HEK293 (cell line): ENCODE results near the gene LRRC43.

Source experiments
- CTCF ChIA-PET: fragments of 350-600 bp; formaldehyde crosslinking; extraction: SDS; loops from one replicate; lab custom pipeline; 2021; ENCODE audit warnings: antibody characterized with exemption; lab: Yijun Ruan, JAX
- POLR2A ChIA-PET: fragments of 300-600 bp; formaldehyde crosslinking; extraction: SDS; loops from one replicate; lab custom pipeline; 2020; ENCODE audit warnings: antibody characterized with exemption, inconsistent platforms; lab: Yijun Ruan, JAX
- H3K27ac ChIP-seq: fragments of 200-500 bp; sonication (Bioruptor generic); 2 replicates; pipeline ENCODE4 v1.5.1; 2014; ENCODE audit warnings: low read depth, low read length, control low read depth, inconsistent platforms; ENCODE audit errors: extremely low read depth
- H3K36me3 ChIP-seq, 2 experiments: fragments of 200-500 bp in 1 of 2; sonication (Bioruptor generic) in 1 of 2; 1 replicate in 1 of 2; 2 replicates in 1 of 2; pipeline ENCODE4 v1.5.1; 2014 to 2017; ENCODE audit warnings: inconsistent platforms in 2 of 2, low read length in 2 of 2; ENCODE audit not compliant: control insufficient read depth in 2 of 2, insufficient read depth in 1 of 2
- H3K4me1 ChIP-seq: fragments of 200-500 bp; sonication (Bioruptor generic); 2 replicates; pipeline ENCODE4 v1.5.1; 2014; ENCODE audit warnings: mild to moderate bottlenecking, low read length, inconsistent platforms; ENCODE audit not compliant: control insufficient read depth, insufficient read depth
- H3K4me3 ChIP-seq: 2 replicates; pipeline ENCODE4 v1.5.1; 2011; ENCODE audit warnings: low read depth, mild to moderate bottlenecking, control low read depth, low read length, moderate library complexity
- H3K9me3 ChIP-seq: fragments of 200-500 bp; sonication (Bioruptor generic); 2 replicates; pipeline ENCODE4 v1.5.1; 2014; ENCODE audit warnings: low read depth, low read length, inconsistent platforms; ENCODE audit not compliant: control insufficient read depth, insufficient read depth
- SCRT2 ChIP-seq: fragments of 450-650 bp; formaldehyde crosslinking; IDR thresholded peaks from 2 replicates; pipeline ENCODE4 v1.5.1; 2016; ENCODE audit warnings: missing biosample characterization, missing genetic modification characterization
- YY1 ChIP-seq: fragments of 450-650 bp; formaldehyde crosslinking; IDR thresholded peaks from 2 replicates; pipeline ENCODE4 v1.5.1; 2018; ENCODE audit warnings: missing biosample characterization, missing genetic modification characterization
- ZFP3 ChIP-seq: fragments of 450-650 bp; formaldehyde crosslinking; IDR thresholded peaks from 2 replicates; pipeline ENCODE4 v1.5.1; 2016; ENCODE audit warnings: low read depth, missing biosample characterization, missing genetic modification characterization
- ZNF10 ChIP-seq: fragments of 450-650 bp; formaldehyde crosslinking; IDR thresholded peaks from 2 replicates; pipeline ENCODE4 v1.5.1; 2017; ENCODE audit warnings: missing biosample characterization, missing genetic modification characterization
- ZNF175 ChIP-seq: fragments of 450-650 bp; formaldehyde crosslinking; IDR thresholded peaks from 2 replicates; pipeline ENCODE4 v1.5.1; 2016; ENCODE audit warnings: missing biosample characterization, missing genetic modification characterization
- ZNF223 ChIP-seq: fragments of 450-650 bp; formaldehyde crosslinking; IDR thresholded peaks from 2 replicates; pipeline ENCODE4 v1.5.1; 2016; ENCODE audit warnings: missing biosample characterization, missing genetic modification characterization
- ZNF394 ChIP-seq: fragments of 450-650 bp; formaldehyde crosslinking; IDR thresholded peaks from 2 replicates; pipeline ENCODE4 v1.5.1; 2016; ENCODE audit warnings: missing biosample characterization, missing genetic modification characterization, mild to moderate bottlenecking, moderate library complexity, borderline replicate concordance
- ZNF510 ChIP-seq: fragments of 450-650 bp; formaldehyde crosslinking; IDR thresholded peaks from 2 replicates; pipeline ENCODE4 v1.5.1; 2018; ENCODE audit warnings: mild to moderate bottlenecking, missing genetic modification characterization, missing biosample characterization; ENCODE audit not compliant: insufficient replicate concordance
- ZNF837 ChIP-seq: fragments of 450-650 bp; formaldehyde crosslinking; IDR thresholded peaks from 2 replicates; pipeline ENCODE4 v1.5.1; 2016; ENCODE audit warnings: missing biosample characterization, missing genetic modification characterization
- ZSCAN16 ChIP-seq: fragments of 450-650 bp; formaldehyde crosslinking; IDR thresholded peaks from 2 replicates; pipeline ENCODE4 v1.5.1; 2016; ENCODE audit warnings: missing biosample characterization, missing genetic modification characterization
- ZSCAN23 ChIP-seq: fragments of 450-650 bp; formaldehyde crosslinking; IDR thresholded peaks from 2 replicates; pipeline ENCODE4 v1.5.1; 2016; ENCODE audit warnings: missing biosample characterization, missing genetic modification characterization
- TF ChIP-seq, protein P1 (sequence below): fragments of 450-650 bp; formaldehyde crosslinking; IDR thresholded peaks from 2 replicates; pipeline ENCODE4 v1.5.1; 2016; ENCODE audit warnings: missing biosample characterization, missing genetic modification characterization
- TF ChIP-seq, protein P2 (sequence below): fragments of 450-650 bp; formaldehyde crosslinking; IDR thresholded peaks from 2 replicates; pipeline ENCODE4 v1.5.1; 2016; ENCODE audit warnings: missing biosample characterization, missing genetic modification characterization
- TF ChIP-seq, protein P3 (sequence below): fragments of 450-650 bp; formaldehyde crosslinking; IDR thresholded peaks from 2 replicates; pipeline ENCODE4 v1.5.1; 2017; ENCODE audit warnings: missing biosample characterization, missing genetic modification characterization
- TF ChIP-seq, protein P4 (sequence below): fragments of 450-650 bp; formaldehyde crosslinking; IDR thresholded peaks from 2 replicates; pipeline ENCODE4 v1.5.0; 2017; ENCODE audit warnings: missing biosample characterization, missing genetic modification characterization, borderline replicate concordance
- TF ChIP-seq, protein P5 (sequence below): fragments of 450-650 bp; formaldehyde crosslinking; IDR thresholded peaks from 2 replicates; pipeline ENCODE4 v1.5.1; 2016; ENCODE audit warnings: missing biosample characterization, missing genetic modification characterization, borderline replicate concordance

LRRC43 gene

DNA sequence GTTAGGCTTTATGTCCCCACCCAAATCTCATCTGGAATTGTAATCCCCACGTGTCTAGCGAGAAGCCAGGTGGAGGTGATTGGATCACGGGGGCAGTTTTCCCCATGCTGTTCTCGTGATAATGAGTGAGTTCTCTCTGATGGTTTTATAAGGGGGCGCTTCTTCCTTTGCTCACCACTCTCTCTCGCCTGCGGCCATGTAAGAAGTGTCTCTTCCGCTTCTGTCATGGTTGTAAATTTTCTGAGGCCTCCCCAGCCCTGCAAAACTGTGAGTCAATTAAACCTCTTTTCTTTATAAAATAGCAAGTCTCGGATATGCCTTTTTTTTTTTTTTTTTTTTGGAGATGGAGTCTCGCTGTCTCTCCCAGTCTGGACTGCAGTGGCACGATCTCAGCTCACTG lies 22.2 kb upstream of the LRRC43 start (continued):
- TF ChIP-seq, protein P1, sequence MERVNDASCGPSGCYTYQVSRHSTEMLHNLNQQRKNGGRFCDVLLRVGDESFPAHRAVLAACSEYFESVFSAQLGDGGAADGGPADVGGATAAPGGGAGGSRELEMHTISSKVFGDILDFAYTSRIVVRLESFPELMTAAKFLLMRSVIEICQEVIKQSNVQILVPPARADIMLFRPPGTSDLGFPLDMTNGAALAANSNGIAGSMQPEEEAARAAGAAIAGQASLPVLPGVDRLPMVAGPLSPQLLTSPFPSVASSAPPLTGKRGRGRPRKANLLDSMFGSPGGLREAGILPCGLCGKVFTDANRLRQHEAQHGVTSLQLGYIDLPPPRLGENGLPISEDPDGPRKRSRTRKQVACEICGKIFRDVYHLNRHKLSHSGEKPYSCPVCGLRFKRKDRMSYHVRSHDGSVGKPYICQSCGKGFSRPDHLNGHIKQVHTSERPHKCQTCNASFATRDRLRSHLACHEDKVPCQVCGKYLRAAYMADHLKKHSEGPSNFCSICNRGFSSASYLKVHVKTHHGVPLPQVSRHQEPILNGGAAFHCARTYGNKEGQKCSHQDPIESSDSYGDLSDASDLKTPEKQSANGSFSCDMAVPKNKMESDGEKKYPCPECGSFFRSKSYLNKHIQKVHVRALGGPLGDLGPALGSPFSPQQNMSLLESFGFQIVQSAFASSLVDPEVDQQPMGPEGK (tag by site-specific recombination) = no peak
- no peak for TF ChIP-seq ZNF510 (tag by site-specific recombination)
- no peak for TF ChIP-seq ZNF10 (tag by site-specific recombination)
- TF ChIP-seq, protein P2, sequence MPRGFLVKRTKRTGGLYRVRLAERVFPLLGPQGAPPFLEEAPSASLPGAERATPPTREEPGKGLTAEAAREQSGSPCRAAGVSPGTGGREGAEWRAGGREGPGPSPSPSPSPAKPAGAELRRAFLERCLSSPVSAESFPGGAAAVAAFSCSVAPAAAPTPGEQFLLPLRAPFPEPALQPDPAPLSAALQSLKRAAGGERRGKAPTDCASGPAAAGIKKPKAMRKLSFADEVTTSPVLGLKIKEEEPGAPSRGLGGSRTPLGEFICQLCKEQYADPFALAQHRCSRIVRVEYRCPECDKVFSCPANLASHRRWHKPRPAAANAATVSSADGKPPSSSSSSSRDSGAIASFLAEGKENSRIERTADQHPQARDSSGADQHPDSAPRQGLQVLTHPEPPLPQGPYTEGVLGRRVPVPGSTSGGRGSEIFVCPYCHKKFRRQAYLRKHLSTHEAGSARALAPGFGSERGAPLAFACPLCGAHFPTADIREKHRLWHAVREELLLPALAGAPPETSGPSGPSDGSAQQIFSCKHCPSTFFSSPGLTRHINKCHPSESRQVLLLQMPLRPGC = no peak
- TF ChIP-seq ZFP3 = no peak
- TF ChIP-seq, protein P3, sequence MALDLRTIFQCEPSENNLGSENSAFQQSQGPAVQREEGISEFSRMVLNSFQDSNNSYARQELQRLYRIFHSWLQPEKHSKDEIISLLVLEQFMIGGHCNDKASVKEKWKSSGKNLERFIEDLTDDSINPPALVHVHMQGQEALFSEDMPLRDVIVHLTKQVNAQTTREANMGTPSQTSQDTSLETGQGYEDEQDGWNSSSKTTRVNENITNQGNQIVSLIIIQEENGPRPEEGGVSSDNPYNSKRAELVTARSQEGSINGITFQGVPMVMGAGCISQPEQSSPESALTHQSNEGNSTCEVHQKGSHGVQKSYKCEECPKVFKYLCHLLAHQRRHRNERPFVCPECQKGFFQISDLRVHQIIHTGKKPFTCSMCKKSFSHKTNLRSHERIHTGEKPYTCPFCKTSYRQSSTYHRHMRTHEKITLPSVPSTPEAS (tag by site-specific recombination) = no peak
- no peak for TF ChIP-seq ZSCAN23 (tag by site-specific recombination)
- TF ChIP-seq, all 188 proteins: peak for 0

DNA sequence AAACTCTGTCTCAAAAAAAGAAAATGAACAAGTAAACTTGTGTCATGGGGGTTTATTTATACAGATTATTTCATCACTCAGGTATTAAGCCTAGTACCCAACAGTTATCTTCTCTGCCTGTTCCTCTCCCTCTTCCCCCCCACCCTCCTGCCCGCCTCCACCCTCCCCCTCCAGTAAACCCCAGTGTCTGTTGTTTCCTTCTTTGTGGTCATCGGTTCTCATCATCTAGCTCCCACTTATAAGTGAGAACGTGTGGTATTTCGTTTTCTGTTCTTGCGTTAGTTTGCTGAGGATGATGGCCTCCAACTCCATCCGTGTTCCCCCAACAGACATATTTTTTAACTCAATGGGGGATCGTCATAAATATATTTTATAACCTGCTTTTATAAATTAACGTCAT lies 21.2 kb upstream of the LRRC43 start:
- H3K4me1 ChIP-seq = no peaks in the 10 kb centered on the region
- no peak overlapping the region for H3K27ac ChIP-seq
- TF ChIP-seq, protein P4, sequence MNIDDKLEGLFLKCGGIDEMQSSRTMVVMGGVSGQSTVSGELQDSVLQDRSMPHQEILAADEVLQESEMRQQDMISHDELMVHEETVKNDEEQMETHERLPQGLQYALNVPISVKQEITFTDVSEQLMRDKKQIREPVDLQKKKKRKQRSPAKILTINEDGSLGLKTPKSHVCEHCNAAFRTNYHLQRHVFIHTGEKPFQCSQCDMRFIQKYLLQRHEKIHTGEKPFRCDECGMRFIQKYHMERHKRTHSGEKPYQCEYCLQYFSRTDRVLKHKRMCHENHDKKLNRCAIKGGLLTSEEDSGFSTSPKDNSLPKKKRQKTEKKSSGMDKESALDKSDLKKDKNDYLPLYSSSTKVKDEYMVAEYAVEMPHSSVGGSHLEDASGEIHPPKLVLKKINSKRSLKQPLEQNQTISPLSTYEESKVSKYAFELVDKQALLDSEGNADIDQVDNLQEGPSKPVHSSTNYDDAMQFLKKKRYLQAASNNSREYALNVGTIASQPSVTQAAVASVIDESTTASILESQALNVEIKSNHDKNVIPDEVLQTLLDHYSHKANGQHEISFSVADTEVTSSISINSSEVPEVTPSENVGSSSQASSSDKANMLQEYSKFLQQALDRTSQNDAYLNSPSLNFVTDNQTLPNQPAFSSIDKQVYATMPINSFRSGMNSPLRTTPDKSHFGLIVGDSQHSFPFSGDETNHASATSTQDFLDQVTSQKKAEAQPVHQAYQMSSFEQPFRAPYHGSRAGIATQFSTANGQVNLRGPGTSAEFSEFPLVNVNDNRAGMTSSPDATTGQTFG (tag by site-specific recombination) = no peak
- no peak for TF ChIP-seq ZNF837 (tag by site-specific recombination)
- no peak for TF ChIP-seq SCRT2 (tag by site-specific recombination)
- TF ChIP-seq, protein P5, sequence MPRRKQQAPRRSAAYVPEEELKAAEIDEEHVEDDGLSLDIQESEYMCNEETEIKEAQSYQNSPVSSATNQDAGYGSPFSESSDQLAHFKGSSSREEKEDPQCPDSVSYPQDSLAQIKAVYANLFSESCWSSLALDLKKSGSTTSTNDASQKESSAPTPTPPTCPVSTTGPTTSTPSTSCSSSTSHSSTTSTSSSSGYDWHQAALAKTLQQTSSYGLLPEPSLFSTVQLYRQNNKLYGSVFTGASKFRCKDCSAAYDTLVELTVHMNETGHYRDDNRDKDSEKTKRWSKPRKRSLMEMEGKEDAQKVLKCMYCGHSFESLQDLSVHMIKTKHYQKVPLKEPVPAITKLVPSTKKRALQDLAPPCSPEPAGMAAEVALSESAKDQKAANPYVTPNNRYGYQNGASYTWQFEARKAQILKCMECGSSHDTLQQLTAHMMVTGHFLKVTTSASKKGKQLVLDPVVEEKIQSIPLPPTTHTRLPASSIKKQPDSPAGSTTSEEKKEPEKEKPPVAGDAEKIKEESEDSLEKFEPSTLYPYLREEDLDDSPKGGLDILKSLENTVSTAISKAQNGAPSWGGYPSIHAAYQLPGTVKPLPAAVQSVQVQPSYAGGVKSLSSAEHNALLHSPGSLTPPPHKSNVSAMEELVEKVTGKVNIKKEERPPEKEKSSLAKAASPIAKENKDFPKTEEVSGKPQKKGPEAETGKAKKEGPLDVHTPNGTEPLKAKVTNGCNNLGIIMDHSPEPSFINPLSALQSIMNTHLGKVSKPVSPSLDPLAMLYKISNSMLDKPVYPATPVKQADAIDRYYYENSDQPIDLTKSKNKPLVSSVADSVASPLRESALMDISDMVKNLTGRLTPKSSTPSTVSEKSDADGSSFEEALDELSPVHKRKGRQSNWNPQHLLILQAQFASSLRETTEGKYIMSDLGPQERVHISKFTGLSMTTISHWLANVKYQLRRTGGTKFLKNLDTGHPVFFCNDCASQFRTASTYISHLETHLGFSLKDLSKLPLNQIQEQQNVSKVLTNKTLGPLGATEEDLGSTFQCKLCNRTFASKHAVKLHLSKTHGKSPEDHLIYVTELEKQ (tag by site-specific recombination) = no peak
- no peak for TF ChIP-seq ZNF394 (tag by site-specific recombination)
- TF ChIP-seq ZSCAN16 (tag by site-specific recombination) = no peak
- no peak for TF ChIP-seq ZNF175 (tag by site-specific recombination)
- no peak for TF ChIP-seq YY1 (tag by site-specific recombination)
- TF ChIP-seq ZNF223 = no peak
- CTCF ChIA-PET = interaction anchor here (0.6 kb wide), 1 partner anchor 43 kb away, joined by 3 read pairs; no protein-coding TSS in a partner anchor
- POLR2A ChIA-PET = no interaction called here
- H3K36me3 ChIP-seq = no peaks in the 10 kb centered on the region
- H3K4me3 ChIP-seq = no peak overlapping the region
- no peaks in the 10 kb centered on the region for H3K9me3 ChIP-seq
